ENCODE results near the gene C15orf39. TPM values are rescaled to one million over a fixed set of nuclear protein-coding genes. Genes with fewer than 3 reads are reported as not detected.
"Not testable (repeated sequence)": the region's sequence is repeated elsewhere in the genome, so short reads cannot be mapped to it uniquely, and the experiment has no call there.

C15orf39 gene
- total RNA-seq, 2 donors from 2014 or later: 23.1 to 26.9 TPM

DNA sequence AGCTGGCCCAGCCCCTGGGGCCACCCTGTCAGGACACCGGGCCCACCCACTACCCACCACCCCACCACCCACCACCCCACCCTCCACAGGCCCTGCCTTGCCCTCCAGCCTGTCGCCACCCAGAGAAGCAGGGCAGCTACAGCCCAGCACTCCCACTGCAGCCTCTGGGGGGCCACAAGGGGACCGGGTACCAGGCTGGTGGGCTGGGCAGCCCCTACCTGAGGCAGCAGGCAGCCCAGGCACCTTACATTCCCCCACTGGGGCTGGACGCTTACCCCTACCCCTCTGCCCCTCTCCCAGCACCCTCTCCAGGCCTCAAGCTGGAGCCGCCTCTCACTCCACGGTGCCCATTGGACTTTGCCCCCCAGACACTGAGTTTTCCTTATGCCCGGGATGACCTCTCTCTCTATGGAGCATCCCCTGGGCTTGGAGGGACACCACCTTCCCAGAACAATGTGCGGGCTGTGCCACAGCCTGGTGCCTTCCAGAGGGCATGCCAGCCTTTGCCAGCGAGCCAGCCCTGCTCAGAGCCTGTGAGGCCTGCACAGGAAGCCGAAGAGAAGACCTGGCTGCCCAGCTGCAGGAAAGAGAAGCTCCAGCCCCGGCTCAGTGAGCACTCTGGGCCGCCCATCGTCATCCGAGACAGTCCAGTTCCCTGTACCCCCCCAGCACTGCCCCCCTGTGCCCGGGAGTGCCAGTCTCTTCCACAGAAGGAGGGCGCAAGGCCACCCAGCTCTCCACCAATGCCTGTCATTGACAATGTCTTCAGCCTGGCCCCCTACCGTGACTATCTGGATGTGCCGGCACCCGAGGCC, 5.3 kb downstream of the C15orf39 start:
- no peak for ATAC-seq
- intact Hi-C loops (cut with DNase I, micrococcal nuclease): loop anchor here in 1 of 2 donors (5.0 kb wide), 1 partner anchor 175 kb away; no protein-coding TSS in a partner anchor
- DNase-seq: no peak

DNA sequence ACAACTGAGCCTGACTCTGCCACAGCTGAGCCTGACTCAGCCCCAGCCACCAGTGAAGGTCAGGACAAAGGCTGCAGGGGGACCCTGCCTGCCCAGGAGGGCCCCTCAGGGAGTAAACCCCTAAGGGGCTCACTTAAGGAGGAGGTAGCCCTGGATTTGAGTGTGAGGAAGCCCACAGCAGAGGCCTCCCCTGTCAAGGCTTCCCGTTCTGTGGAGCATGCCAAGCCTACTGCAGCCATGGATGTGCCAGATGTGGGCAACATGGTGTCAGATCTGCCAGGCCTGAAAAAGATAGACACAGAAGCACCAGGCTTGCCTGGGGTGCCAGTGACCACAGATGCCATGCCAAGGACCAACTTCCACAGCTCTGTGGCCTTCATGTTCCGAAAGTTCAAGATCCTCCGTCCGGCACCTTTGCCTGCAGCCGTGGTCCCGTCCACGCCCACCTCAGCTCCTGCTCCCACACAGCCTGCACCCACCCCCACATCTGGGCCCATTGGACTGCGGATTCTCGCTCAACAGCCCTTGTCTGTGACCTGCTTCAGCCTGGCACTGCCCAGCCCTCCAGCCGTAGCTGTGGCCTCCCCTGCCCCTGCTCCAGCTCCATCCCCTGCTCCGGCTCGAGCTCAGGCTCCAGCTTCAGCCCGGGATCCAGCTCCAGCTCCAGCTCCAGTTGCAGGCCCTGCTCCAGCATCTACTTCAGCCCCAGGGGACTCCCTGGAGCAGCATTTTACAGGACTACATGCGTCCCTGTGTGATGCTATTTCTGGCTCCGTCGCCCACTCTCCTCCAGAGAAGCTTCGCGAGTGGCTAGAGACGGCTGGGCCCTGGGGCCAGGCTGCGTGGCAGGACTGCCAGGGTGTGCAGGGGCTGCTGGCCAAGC, 6.2 kb downstream of the C15orf39 start:
- no peak for DNase-seq
- no peak for ATAC-seq
- intact Hi-C loops (cut with DNase I, micrococcal nuclease): loop anchor here in 1 of 2 donors (5.0 kb wide), 1 partner anchor 176 kb away; no protein-coding TSS in a partner anchor

DNA sequence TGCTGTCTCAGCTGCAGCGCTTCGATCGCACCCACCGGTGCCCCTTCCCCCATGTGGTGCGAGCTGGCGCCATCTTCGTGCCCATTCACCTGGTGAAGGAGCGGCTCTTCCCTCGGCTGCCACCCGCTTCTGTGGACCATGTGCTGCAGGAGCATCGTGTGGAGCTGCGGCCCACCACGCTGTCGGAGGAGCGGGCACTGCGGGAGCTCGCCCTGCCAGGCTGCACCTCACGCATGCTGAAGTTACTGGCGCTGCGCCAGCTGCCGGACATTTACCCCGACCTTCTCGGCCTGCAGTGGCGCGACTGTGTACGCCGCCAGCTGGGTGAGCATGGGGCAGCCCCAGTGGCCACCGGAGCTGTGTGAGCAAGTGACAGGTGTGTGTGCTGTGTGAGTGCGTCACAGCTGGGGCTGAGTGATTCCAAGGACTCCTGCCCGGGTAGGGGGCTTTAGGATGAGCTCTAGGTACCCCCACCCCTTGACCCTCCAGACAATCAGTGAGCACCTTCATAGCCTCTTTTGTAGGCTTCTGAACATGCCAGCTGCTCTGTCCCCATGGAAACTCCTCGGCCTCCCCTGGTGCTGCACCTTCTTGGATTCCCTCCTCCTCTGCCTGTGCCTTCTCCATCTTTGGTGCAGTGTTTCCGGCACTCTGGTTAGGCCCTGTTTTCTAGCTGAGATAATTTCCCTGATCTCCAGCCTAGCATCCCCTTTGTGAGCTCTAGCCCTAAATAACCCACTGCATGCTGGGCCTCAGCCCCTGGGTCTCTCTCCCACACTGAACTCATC, 7.0 kb downstream of the C15orf39 start:
- intact Hi-C loops (cut with DNase I, micrococcal nuclease): loop anchor here in 1 of 2 donors (5.0 kb wide), 1 partner anchor 176 kb away; no protein-coding TSS in a partner anchor
- ATAC-seq: no peak

DNA sequence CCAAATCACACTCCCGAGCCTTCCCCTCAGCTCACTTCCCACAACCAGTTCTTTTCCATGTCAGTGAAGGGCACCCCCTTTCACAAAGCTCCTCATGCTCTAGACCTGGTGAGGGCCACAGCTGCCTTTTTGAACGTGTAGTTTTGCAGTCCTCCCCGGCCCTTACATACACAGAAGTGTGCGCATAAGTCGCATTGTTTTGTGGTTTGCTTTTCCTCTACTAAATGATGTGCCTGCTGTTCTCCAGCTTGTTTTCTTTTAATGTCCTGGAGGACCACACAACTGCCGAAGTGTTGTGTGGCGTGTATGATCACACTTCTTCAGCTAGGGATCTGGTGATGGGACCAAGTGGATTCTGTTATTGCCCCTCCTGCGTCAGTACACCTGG, 7.6 kb downstream of the C15orf39 start:
- DNase-seq (no peak), ATAC-seq (no peak)
- intact Hi-C loops (cut with DNase I, micrococcal nuclease): loop anchor here in 1 of 2 donors (5.0 kb wide), 1 partner anchor 177 kb away; no protein-coding TSS in a partner anchor

More for the DNA sequence above, 7.0 kb downstream of the C15orf39 start:
- no peak for DNase-seq

DNA sequence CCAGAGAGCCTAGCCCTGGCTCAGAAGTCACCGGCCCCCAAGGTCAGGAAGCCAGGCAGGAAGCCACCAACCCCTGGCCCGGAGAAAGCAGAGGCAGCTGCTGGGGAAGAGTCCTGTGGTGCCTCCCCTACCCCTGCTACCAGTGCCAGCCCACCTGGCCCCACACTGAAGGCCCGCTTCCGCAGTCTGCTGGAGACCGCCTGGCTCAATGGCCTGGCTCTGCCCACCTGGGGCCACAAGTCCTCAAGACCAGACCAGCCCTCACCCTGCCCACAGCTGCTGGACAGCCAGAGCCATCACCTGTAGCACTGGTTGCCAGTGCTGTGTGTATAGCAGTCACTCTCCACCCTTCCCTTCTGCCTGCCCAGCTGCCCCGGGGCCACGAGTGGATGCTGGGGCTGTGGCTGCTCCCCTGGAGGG, 9.1 kb downstream of the C15orf39 start:
- DNase-seq (no peak), ATAC-seq (no peak)
- intact Hi-C loops (cut with DNase I, micrococcal nuclease): no loop called here

DNA sequence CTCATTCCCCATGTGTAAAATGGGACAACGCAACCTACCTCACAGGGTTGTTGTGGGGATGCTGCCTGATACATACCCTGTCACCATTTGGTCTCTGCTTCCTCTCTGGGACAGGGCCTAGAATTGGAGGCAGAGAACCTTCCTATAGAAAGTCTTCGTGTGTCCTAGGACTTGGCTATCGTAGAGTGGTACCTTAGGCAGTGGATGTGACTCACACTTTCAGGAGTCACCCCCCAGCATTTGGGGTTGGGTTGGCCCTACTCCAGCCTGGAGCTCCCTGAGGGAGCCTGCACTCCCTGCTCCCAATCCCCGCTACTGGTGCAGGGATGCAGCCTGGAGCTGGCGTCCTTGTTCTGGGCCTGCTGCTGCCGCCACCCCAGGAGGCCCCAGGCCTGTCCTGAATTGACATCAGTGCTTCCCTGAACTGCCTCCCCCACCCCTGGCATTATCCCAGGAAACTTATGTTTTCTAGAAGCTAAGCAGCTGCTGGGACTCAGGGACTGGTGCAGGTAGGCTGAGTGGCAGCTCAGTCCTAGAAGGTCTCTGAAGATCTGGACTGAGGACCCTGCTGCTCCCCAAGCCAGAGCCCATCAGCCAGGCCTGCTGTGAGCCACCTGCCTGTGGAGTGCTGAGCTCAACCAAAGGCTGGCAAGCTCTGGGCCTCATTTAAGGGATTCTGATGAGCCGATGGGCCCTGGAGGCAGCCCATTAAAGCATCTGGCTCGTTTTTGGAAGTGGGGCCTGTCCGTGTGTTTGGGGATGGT, 9.9 kb downstream of the C15orf39 start:
- DNase-seq: no peak
- intact Hi-C loops (cut with DNase I, micrococcal nuclease): no loop called here
- ATAC-seq: no peak

DNA sequence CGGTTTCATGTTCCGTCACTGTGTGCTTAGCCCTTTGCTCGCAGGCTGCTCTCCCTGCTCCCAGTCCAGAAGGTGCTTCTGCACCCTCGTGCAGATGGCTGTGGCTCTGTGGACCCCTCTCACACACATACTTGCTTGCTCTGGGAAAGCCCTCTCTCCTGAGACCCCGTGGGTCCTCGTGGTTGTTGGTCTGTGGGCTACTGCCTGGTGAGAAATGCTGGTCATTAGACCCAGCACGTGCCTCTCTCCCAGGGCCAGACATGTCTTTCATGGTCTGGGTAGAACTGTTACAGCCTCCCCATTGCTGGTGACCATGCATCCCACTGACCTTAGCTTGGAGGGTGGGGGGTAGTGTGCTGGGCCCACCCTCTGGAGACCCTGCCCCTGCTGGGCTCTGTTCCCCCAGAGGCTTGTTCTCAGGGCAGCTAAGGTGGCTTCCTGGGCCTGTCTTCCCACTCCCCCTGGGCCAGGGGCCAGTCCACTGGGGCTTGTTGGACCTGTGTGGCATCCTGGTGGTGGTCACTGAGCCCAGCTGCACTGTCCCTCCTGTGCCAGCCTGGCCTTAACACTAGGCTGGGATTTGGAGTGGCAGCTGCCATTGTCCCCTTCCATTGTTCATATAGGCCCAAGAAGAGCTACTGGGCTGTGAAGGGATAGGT, 10.6 kb downstream of the C15orf39 start:
- intact Hi-C loops (cut with DNase I, micrococcal nuclease): no loop called here

DNA sequence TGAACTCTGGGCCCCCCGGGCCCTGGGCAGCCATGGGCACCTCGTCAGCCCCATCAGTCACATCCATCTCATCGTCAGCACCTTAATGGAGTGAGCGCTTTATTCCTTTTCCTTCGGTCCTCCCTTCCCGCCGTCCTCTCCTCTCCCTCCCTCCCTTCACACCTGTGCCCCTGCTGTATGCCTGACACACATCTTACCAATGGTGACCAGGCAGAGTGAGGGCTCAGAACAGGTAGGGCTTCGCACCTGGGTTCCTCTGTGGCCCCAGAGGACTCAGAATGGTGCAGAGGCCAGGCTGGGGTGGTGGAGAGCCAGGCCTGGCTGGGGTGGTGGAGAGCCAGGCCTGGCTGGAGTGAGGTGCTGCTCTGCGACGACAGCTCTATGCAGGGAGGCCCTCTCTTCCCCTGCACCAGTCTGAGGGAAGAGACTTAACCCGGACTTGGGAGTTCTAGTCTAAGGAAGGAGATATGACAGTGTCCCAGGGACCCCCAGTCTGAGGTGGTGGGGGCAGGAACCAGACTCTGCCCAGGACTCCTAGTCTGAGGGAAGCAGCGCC, 11.6 kb downstream of the C15orf39 start:
- ATAC-seq: peak; percentile 3
- intact Hi-C loops (cut with DNase I, micrococcal nuclease): no loop called here
- DNase-seq: no peak

More for the DNA sequence above, 10.6 kb downstream of the C15orf39 start:
- DNase-seq (no peak), ATAC-seq (no peak)

DNA sequence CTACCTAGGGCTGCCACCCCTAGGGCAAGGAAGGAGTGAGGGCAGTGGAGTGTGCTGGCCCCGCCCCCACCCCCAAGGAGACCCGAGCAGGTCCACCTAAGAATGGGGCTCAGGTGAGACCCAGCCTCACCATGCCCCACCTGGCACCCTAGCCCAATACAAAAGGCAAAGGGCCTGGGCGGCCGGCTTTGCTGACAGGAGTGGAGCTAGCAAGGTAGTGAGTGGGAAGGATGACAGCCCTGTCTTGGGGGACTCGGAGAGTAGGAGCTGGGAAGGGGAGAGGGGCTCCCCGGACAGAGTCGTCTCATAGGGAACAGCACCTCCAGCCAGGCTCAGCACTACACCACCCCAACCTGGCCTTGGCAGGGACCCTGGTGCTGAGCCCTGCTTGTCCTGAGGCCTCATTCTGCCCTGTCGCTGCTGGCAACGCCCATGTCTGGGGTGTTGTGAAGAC, 12.1 kb downstream of the C15orf39 start:
- ATAC-seq: peak; percentile 14
- intact Hi-C loops (cut with DNase I, micrococcal nuclease): no loop called here
- no peak for DNase-seq

DNA sequence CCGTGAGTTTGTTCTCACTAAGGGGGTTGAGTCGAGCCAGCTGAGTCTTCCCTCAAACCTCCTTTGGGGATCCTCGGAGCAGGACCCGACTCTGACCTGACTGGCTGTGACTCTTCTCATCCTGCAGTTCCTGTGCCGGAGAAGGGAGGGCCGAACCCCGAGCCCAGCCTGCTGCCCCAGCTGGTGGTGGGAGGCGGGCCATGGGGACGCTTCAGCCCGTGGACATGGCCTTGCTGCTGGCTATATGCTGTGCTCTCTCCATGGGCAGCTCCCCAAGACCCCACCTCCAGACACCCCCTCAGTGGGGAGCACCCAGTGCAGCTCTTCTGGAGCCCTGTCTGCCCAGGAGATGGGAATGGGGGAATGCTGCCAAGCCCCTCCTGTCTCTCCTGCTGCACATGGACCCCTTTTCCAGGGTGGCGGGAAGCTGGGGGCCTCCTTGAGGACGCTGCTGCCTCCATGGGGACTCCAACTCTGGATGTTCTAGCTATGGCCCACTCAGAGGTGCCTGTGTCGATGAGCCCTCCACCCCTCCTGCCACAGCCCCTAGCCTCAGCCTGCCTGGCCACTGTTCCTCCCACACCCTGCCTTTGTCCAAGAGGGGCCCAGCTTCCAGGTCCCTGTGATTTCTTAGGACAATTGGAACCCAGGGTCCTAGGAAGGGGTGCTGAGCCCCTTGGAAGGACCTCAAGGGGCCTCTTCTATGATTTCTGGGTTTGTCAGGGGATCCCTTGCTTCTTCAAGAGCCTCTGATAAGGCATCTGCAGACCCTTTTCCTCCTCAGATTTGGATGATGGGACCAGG, 12.8 kb downstream of the C15orf39 start:
- intact Hi-C loops (cut with DNase I, micrococcal nuclease): no loop called here
- ATAC-seq: peak; percentile 8
- no peak for DNase-seq

DNA sequence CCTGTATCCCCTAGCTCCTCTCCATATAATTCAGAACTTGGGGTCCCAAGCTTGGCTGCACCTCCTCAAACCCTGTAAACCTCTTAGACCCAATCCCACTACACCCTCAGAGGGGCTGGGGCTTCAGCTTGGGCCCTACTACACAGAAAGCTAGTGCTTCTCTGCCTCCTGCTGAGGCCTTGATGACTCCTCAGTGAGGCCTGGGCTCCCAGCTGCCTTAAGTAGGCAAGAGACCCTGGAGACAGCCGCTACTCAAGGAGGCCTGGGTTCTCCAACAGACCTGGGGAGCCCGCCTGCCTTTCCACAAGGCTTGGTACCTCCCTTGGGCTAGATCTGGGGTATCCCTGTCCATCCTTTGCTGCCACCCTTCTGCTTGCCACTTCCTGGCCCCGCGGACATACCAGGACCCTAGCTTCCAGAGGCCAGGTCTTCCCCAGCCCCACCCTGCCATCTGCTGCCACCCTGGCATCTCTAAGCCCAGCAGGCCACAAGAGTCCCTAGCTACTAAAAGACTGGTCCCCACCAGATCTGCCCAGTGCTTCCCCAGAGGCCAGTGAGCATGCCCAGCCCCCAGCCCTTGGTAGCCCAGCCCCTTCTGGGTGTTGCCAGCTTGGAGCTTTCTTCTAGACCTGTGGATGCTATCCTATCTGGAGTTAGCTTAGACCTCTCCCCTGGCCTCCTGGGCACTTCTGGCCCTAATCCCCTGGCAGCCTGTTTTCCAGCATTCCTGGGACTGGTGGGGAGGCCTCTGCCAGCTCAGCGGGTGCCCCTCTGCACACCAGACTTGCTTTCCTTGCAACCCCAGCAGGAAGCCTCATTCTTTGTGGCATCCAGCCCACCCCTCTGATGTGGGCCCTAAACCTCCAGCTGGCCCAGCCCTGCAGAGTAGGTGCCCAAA, 13.7 kb downstream of the C15orf39 start:
- ATAC-seq: peak; percentile 12
- intact Hi-C loops (cut with DNase I, micrococcal nuclease): no loop called here
- no peak for DNase-seq

DNA sequence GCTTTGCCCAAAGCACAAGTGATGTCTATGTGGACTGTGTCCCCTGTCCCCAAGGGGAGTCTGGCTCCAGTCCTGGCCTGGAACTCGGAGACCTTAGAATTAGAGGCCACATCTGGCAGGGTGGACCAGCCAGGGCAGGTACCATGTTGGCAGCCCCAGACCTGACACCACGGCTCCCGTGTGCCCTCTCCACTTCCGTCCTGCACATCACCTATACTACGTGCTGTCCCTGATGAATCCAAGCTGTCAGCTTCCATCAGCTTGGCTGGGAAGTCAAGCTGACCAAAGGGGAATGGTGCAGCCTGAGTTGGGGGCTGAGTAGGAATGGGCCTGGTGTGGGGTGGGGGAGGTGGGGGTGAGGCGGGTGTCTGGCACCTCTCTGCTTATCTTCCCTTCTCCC, 15.3 kb downstream of the C15orf39 start:
- ATAC-seq (no peak), DNase-seq (no peak)
- intact Hi-C loops (cut with DNase I, micrococcal nuclease): no loop called here

DNA sequence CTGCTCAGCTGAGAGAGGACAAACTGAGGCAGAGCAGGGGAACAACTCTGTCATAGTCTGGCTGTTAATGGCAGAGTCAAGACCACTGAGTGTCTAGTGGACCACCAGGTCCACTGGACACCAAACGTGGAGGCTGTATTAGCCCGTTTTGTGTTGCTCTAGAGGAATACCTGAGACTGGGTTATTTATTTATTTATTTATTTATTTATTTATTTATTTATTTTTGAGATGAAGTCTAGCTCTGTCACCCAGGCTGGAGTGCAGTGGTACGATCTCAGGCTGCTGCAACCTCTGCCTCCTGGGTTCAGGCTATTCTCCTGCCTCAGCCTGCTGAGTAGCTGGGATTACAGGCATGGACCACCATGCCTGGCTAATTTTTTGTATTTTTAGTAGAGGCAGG, 15.9 kb downstream of the C15orf39 start:
- intact Hi-C loops (cut with DNase I, micrococcal nuclease); ATAC-seq; DNase-seq: not testable (repeated sequence)

DNA sequence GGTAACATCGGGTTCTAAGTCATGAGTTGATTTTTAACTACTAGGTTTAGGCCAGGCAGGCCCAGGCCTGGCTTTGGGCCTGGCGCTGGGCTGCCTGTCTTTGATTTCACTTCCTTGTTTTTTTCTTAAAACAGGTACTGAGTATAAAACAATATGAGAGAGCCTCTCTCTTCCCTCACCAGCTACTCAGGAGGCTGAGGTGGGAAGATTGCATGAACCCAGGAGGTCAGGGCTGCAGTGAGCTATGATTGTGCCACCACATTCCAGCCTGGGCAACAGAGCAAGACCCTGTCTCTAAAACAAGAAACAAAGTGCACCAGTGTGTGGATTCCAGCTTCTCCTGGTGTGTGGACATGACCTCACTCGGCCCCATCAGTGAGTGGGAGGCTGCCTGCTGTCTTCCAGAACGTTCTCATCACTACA, 17.8 kb downstream of the C15orf39 start:
- DNase-seq; intact Hi-C loops (cut with DNase I, micrococcal nuclease); ATAC-seq: not testable (repeated sequence)

DNA sequence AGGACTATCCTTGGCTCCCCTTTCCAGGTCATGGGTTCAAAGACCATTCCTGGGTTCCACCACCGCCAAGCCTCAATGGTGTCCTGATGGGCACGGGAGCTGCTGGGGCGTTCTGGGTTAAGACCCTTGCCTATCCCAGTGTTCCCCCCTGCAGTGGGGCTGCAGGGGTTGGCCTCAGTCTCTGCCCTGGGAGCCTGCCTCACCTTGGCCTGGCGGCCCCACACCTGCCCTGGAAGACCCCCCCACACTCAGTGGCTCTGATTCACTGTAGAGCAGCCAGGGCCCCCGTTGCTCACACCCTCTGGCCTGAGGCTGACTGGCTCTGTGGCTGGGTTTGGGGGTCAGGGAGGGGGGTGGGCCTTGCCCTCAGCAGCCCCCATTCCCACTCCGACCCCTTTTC, 22.0 kb downstream of the C15orf39 start:
- ATAC-seq (no peak), DNase-seq (no peak)
- intact Hi-C loops (cut with DNase I, micrococcal nuclease): no loop called here
